Fibroblast of lung (primary cell): ENCODE data around the gene CNIH4.

Experiments used
- CTCF ChIP-seq, 2 donors: IDR thresholded peaks in 1 of 2; conservative IDR thresholded peaks in 1 of 2; 1 replicate in 1 of 2; 2 replicates in 1 of 2; pipeline ENCODE4 v1.5.1; 2011 to 2012; ENCODE audit warnings: low read length in 2 of 2, control low read depth in 1 of 2, inconsistent platforms in 1 of 2, low read depth in 1 of 2, mild to moderate bottlenecking in 1 of 2
- EZH2 ChIP-seq: IDR thresholded peaks from 2 replicates; pipeline ENCODE4 v1.5.1; 2012; ENCODE audit warnings: low read length, control low read depth, mild to moderate bottlenecking; ENCODE audit errors: missing control alignments

- TF ChIP-seq CTCF (conservative IDR thresholded peaks at IDR 0.05 in 1 of 2, IDR thresholded peaks at IDR 0.05 in 1 of 2; ENCODE audit: low read depth in 1 of 2, low read length in 2 of 2) (no peak), EZH2 (no peak)
These were observed 22.4 kb downstream of the CNIH4 start for GRCh38 chr1:224378855-224379631.
